GM23248 (cell line): ENCODE data around the gene LRP4.

Experiments used
- EZH2 ChIP-seq: fragments of 200-600 bp; sonication (generic); IDR thresholded peaks from 2 replicates; pipeline ENCODE4 v1.6.1; 2018; ENCODE audit warnings: antibody characterized with exemption, mild to moderate bottlenecking; ENCODE audit not compliant: insufficient read depth, poor library complexity, severe bottlenecking
- EZH2phosphoT487 ChIP-seq: fragments of 200-600 bp; sonication (generic); IDR thresholded peaks from 2 replicates; pipeline ENCODE4 v1.6.1; 2018; ENCODE audit warnings: antibody characterized with exemption, moderate library complexity, mild to moderate bottlenecking, low read depth; ENCODE audit not compliant: insufficient read depth

DNA sequence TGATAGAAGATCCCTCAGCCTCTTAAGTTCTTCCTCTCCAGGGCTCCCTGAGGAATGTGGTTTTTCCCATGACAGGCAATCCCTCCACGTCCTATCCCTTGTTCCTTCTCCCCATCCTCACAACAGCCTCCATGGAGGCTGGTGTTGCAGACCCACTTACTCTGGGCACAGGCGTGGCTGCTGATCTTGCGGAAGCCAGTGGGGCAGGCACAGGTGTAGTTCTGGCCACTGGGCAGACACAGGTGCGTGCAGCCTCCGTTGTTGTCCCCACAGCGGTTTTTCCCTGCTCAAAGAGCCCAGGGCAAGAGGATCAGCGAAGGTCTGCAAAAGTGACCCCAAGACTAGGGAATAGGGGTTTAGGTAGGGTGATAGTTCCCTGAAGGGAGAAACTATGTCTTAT lies 29.1 kb downstream of the LRP4 start:
- TF ChIP-seq EZH2phosphoT487 (no peak), EZH2 (no peak)
